Measurements from ENCODE around the gene LUC7L2.

GRCh38 chr7:139370301-139370942 lies 10.7 kb downstream of the LUC7L2 start:
- TF ChIP-seq CTCF (IDR thresholded peaks at IDR 0.05), result no peak
- TF ChIP-seq POLR2A (IDR thresholded peaks at IDR 0.05), result no peak

All from esophagus squamous epithelium (tissue), 4 donors.